22Rv1 (cell line): Measurements from ENCODE around the gene ATP10A.

Experiments
- CTCF ChIP-seq: fragments of 450-650 bp; IDR thresholded peaks from 2 replicates; pipeline ENCODE4 v1.5.1; 2017; ENCODE audit warnings: mild to moderate bottlenecking
- ZFX ChIP-seq: fragments of 450-650 bp; IDR thresholded peaks from 2 replicates; pipeline ENCODE4 v1.6.1; 2017; ENCODE audit warnings: antibody characterized with exemption, borderline replicate concordance

- TF ChIP-seq CTCF, result no peak
- TF ChIP-seq ZFX, result no peak
These were observed 156.8 kb downstream of the ATP10A start for GRCh38 chr15:25706176-25706955.
